ENCODE data around the gene JAZF1.

Gene JAZF1

DNA sequence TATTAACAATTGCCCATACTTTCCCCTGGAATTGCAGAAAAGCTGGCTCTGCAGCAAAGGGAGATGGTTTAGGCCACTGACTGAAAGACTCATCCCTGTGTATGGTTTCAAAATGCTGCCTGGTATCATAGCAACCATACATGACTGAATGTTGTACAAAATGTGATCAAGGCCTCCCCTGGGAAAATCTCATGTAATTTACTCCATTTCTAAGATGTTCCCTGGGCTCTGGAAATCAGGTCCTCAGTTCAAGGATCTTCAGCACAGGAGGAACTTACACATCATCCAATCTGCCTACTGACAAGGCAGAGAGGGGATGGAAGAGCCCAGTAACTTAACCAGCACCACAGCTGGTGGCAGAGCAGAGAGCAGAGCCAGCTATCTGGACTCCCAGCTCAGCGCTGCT lies 111.8 kb downstream of the JAZF1 start:
- no peak overlapping the region for H3K4me3 ChIP-seq (ENCODE audit: insufficient read depth, low read length, poor library complexity, severe bottlenecking)
- H3F3A ChIP-seq (ENCODE audit: insufficient read depth): no peaks in the 10 kb centered on the region
- H4K20me1 ChIP-seq (ENCODE audit: low read depth, low read length): peaks cover 9% of the 10 kb centered on the region
- no peaks in the 10 kb centered on the region for H3K9me2 ChIP-seq (replicated peaks; ENCODE audit: insufficient read depth, low read length)
- H3K9ac ChIP-seq (ENCODE audit: low read length): no peak overlapping the region
- no peak overlapping the region for H2AFZ ChIP-seq (ENCODE audit: low read depth, low read length, severe bottlenecking)
- no peak overlapping the region for H3K4me2 ChIP-seq (ENCODE audit: low read depth, low read length, poor library complexity, severe bottlenecking)
- no peaks in the 10 kb centered on the region for H3K27me3 ChIP-seq (ENCODE audit: low read length)
- no peaks in the 10 kb centered on the region for H3K9me3 ChIP-seq (ENCODE audit: insufficient read depth, low read length)
- H3K79me2 ChIP-seq (ENCODE audit: insufficient read depth, low read length): no peaks in the 10 kb centered on the region
- no peaks in the 10 kb centered on the region for H3K36me3 ChIP-seq (ENCODE audit: low read length)
- TF ChIP-seq, protein P1, sequence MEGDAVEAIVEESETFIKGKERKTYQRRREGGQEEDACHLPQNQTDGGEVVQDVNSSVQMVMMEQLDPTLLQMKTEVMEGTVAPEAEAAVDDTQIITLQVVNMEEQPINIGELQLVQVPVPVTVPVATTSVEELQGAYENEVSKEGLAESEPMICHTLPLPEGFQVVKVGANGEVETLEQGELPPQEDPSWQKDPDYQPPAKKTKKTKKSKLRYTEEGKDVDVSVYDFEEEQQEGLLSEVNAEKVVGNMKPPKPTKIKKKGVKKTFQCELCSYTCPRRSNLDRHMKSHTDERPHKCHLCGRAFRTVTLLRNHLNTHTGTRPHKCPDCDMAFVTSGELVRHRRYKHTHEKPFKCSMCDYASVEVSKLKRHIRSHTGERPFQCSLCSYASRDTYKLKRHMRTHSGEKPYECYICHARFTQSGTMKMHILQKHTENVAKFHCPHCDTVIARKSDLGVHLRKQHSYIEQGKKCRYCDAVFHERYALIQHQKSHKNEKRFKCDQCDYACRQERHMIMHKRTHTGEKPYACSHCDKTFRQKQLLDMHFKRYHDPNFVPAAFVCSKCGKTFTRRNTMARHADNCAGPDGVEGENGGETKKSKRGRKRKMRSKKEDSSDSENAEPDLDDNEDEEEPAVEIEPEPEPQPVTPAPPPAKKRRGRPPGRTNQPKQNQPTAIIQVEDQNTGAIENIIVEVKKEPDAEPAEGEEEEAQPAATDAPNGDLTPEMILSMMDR (IDR thresholded peaks at IDR 0.05; ENCODE audit: insufficient read depth, low read length, poor library complexity, severe bottlenecking): no peak
- H3K27ac ChIP-seq (ENCODE audit: low read depth, low read length): no peak overlapping the region

- H3K79me2 ChIP-seq (ENCODE audit: insufficient read depth, low read length): no peaks in the 10 kb centered on the region
- no peaks in the 10 kb centered on the region for H3K9me3 ChIP-seq (ENCODE audit: insufficient read depth, low read length)
- no peak overlapping the region for H2AFZ ChIP-seq (ENCODE audit: low read depth, low read length, severe bottlenecking)
- H3K4me3 ChIP-seq (ENCODE audit: insufficient read depth, low read length, poor library complexity, severe bottlenecking): no peak overlapping the region
- H3K27ac ChIP-seq (ENCODE audit: low read depth, low read length): no peak overlapping the region
- no peaks in the 10 kb centered on the region for H3K9me2 ChIP-seq (replicated peaks; ENCODE audit: insufficient read depth, low read length)
- no peak overlapping the region for H3K4me2 ChIP-seq (ENCODE audit: low read depth, low read length, poor library complexity, severe bottlenecking)
- H3K36me3 ChIP-seq (ENCODE audit: low read length): no peaks in the 10 kb centered on the region
- H3F3A ChIP-seq (ENCODE audit: insufficient read depth): no peaks in the 10 kb centered on the region
- H3K9ac ChIP-seq (ENCODE audit: low read length): no peak overlapping the region
- TF ChIP-seq, protein P1 (IDR thresholded peaks at IDR 0.05; ENCODE audit: insufficient read depth, low read length, poor library complexity, severe bottlenecking): no peak
- TF ChIP-seq EZH2phosphoT487 (conservative IDR thresholded peaks at IDR 0.05; ENCODE audit: low read length): no peak
- H3K27me3 ChIP-seq (ENCODE audit: low read length): no peaks in the 10 kb centered on the region
- peaks cover 20% of the 10 kb centered on the region for H4K20me1 ChIP-seq (ENCODE audit: low read depth, low read length)
Observed at GRCh38 chr7:28067171-28067570, 113.4 kb downstream of the JAZF1 start.

- H3K9ac ChIP-seq (ENCODE audit: low read length): no peak overlapping the region
- H3K27ac ChIP-seq (ENCODE audit: low read depth, low read length): no peak overlapping the region
- no peaks in the 10 kb centered on the region for H3K27me3 ChIP-seq (ENCODE audit: low read length)
- no peak overlapping the region for H2AFZ ChIP-seq (ENCODE audit: low read depth, low read length, severe bottlenecking)
- no peaks in the 10 kb centered on the region for H3K79me2 ChIP-seq (ENCODE audit: insufficient read depth, low read length)
- no peak overlapping the region for H3K4me3 ChIP-seq (ENCODE audit: insufficient read depth, low read length, poor library complexity, severe bottlenecking)
- H3K36me3 ChIP-seq (ENCODE audit: low read length): no peaks in the 10 kb centered on the region
- no peak overlapping the region for H3K4me2 ChIP-seq (ENCODE audit: low read depth, low read length, poor library complexity, severe bottlenecking)
- no peaks in the 10 kb centered on the region for H3K9me2 ChIP-seq (replicated peaks; ENCODE audit: insufficient read depth, low read length)
- no peaks in the 10 kb centered on the region for H3F3A ChIP-seq (ENCODE audit: insufficient read depth)
- TF ChIP-seq EZH2phosphoT487 (conservative IDR thresholded peaks at IDR 0.05; ENCODE audit: low read length): no peak
- no peaks in the 10 kb centered on the region for H3K9me3 ChIP-seq (ENCODE audit: insufficient read depth, low read length)
- peaks cover 24% of the 10 kb centered on the region for H4K20me1 ChIP-seq (ENCODE audit: low read depth, low read length)
Observed at GRCh38 chr7:28065721-28066285, 114.8 kb downstream of the JAZF1 start.

DNA sequence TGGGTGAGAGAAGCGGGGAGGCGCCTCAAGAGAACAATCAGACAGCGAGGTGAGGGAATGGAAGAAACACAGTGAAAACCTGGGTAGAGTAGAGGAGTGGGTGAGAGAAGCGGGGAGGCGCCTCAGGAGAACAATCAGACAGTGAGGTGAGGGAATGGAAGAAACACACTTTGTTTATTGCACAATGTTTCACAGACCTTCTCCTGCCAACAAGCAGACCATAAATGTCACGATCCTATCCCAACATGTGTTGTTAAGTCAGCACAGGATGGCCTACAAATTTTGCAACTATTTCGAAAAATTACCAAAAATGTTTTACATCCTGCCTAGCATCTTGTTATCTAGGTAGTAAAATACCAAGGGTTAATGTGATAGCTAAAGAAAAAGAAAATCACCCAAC lies 115.3 kb downstream of the JAZF1 start:
- TF ChIP-seq, protein P1 (IDR thresholded peaks at IDR 0.05; ENCODE audit: insufficient read depth, low read length, poor library complexity, severe bottlenecking): no peak
- Histone ChIP-seq H3F3A (ENCODE audit: insufficient read depth) (no peaks in the 10 kb centered on the region), H3K36me3 (ENCODE audit: low read length) (no peaks in the 10 kb centered on the region), H3K9me3 (ENCODE audit: insufficient read depth, low read length) (no peaks in the 10 kb centered on the region), H3K4me2 (ENCODE audit: low read depth, low read length, poor library complexity, severe bottlenecking) (no peak overlapping the region), H3K9me2 (replicated peaks; ENCODE audit: insufficient read depth, low read length) (no peaks in the 10 kb centered on the region), H4K20me1 (ENCODE audit: low read depth, low read length) (peaks cover 26% of the 10 kb centered on the region), H3K27ac (ENCODE audit: low read depth, low read length) (no peak overlapping the region), H3K79me2 (ENCODE audit: insufficient read depth, low read length) (no peaks in the 10 kb centered on the region), H3K9ac (ENCODE audit: low read length) (no peak overlapping the region), H2AFZ (ENCODE audit: low read depth, low read length, severe bottlenecking) (no peak overlapping the region), H3K4me3 (ENCODE audit: insufficient read depth, low read length, poor library complexity, severe bottlenecking) (no peak overlapping the region), H3K27me3 (ENCODE audit: low read length) (no peaks in the 10 kb centered on the region)

Measured in SU-DHL-6 (cell line).